ENCODE results near the gene SLC25A30.

- TF ChIP-seq POLR2AphosphoS5 (IDR thresholded peaks at IDR 0.05; ENCODE audit: borderline replicate concordance, low read depth, low read length) (no peak), EZH2 (IDR thresholded peaks at IDR 0.05) (no peak), FOXP2 (optimal IDR thresholded peaks at IDR 0.05; ENCODE audit: control extremely low read depth, extremely low read length, insufficient read depth) (no peak)
Observed at GRCh38 chr13:45413826-45414307, 4.3 kb downstream of the SLC25A30 start.
